ENCODE results near the gene RAB44.

GRCh38 chr6:36758516-36759147 is 61.0 kb downstream of the RAB44 start:
- TF ChIP-seq POLR2A (IDR thresholded peaks at IDR 0.05; ENCODE audit: low read depth, low read length): no peak
- no peak for TF ChIP-seq POLR2AphosphoS5 (IDR thresholded peaks at IDR 0.05; ENCODE audit: low read depth, low read length)
- TF ChIP-seq TAF1 (IDR thresholded peaks at IDR 0.05; ENCODE audit: low read depth, low read length): no peak
- TF ChIP-seq PAX5 (IDR thresholded peaks at IDR 0.05; ENCODE audit: insufficient read depth, low read length, severe bottlenecking): no peak
- no peak for TF ChIP-seq SPI1 (IDR thresholded peaks at IDR 0.05; ENCODE audit: low read depth, low read length)
- no peak for TF ChIP-seq POU2F2 (IDR thresholded peaks at IDR 0.05; ENCODE audit: low read depth, low read length)

Data from GM12891 (cell line).